ENCODE data around the gene KRT12.

Gene KRT12

GRCh38 chr17:40857535-40857934 is 9.5 kb downstream of the KRT12 start:
- TF ChIP-seq, protein P1, sequence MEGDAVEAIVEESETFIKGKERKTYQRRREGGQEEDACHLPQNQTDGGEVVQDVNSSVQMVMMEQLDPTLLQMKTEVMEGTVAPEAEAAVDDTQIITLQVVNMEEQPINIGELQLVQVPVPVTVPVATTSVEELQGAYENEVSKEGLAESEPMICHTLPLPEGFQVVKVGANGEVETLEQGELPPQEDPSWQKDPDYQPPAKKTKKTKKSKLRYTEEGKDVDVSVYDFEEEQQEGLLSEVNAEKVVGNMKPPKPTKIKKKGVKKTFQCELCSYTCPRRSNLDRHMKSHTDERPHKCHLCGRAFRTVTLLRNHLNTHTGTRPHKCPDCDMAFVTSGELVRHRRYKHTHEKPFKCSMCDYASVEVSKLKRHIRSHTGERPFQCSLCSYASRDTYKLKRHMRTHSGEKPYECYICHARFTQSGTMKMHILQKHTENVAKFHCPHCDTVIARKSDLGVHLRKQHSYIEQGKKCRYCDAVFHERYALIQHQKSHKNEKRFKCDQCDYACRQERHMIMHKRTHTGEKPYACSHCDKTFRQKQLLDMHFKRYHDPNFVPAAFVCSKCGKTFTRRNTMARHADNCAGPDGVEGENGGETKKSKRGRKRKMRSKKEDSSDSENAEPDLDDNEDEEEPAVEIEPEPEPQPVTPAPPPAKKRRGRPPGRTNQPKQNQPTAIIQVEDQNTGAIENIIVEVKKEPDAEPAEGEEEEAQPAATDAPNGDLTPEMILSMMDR (IDR thresholded peaks at IDR 0.05; ENCODE audit: low read depth, low read length): no peak
- no peak for TF ChIP-seq EZH2phosphoT487 (IDR thresholded peaks at IDR 0.05; ENCODE audit: low read depth)
- H3K79me2 ChIP-seq (ENCODE audit: low read length): no peaks in the 10 kb centered on the region
- H3K36me3 ChIP-seq (replicated peaks; ENCODE audit: low read depth, low read length): no peaks in the 10 kb centered on the region
- H3K9ac ChIP-seq (ENCODE audit: low read length): no peak overlapping the region
- no peak overlapping the region for H3K4me2 ChIP-seq (ENCODE audit: low read length)
- H3K4me1 ChIP-seq (ENCODE audit: low read length): no peaks in the 10 kb centered on the region
- no peak overlapping the region for H2AFZ ChIP-seq (ENCODE audit: low read depth, low read length)
- H3K27me3 ChIP-seq (ENCODE audit: low read depth, low read length): peaks cover 10% of the 10 kb centered on the region; the same call in 1 of the 2 replicates
- no peaks in the 10 kb centered on the region for H4K20me1 ChIP-seq (ENCODE audit: insufficient read depth, low read length)
- no peak overlapping the region for H3K4me3 ChIP-seq (ENCODE audit: low read length)
- H3K27ac ChIP-seq (ENCODE audit: low read length): no peak overlapping the region
- no peaks in the 10 kb centered on the region for H3K9me3 ChIP-seq (ENCODE audit: insufficient read depth, low read length)

DNA sequence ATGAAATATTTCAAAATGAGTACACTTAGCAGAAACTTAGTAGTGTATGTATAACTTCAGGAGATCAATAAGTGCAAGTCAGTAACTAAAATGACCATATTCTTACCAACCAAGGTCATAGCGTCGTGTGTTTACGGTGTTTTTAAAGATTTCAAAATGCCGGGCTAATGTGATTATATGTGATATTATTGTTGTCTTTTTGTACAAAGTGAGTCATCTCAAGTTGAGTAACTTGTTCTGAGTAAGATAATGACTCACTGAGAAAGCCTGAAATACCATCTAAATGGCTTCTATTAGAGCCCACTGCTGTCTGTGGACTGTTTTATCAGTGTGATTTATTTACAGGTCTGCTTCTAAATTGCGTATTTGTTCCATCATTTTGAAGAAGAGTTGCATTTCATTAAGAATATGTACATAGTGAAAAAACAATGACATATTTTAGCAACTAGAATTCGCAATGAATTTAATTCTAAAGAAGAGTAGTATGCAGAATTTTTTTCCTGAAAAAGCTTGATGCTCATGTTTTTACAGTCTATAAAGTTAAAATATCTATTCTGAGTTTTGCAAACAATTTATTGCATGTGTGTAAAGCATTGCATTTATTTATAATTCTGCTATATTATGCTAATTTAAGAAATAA is 12.7 kb downstream of the KRT12 start:
- Histone ChIP-seq H3K27ac (ENCODE audit: low read length) (no peak overlapping the region), H3K4me2 (ENCODE audit: low read length) (no peak overlapping the region), H3K9ac (ENCODE audit: low read length) (no peak overlapping the region), H3K27me3 (ENCODE audit: low read depth, low read length) (peaks cover 11% of the 10 kb centered on the region; the same call in 1 of the 2 replicates), H3K79me2 (ENCODE audit: low read length) (no peaks in the 10 kb centered on the region), H3K4me1 (ENCODE audit: low read length) (no peaks in the 10 kb centered on the region), H3K9me3 (ENCODE audit: insufficient read depth, low read length) (no peaks in the 10 kb centered on the region), H3K4me3 (ENCODE audit: low read length) (no peak overlapping the region), H2AFZ (ENCODE audit: low read depth, low read length) (no peak overlapping the region), H4K20me1 (ENCODE audit: insufficient read depth, low read length) (no peaks in the 10 kb centered on the region), H3K36me3 (replicated peaks; ENCODE audit: low read depth, low read length) (no peaks in the 10 kb centered on the region)
- TF ChIP-seq, protein P1 (IDR thresholded peaks at IDR 0.05; ENCODE audit: low read depth, low read length): no peak
- no peak for TF ChIP-seq EZH2phosphoT487 (IDR thresholded peaks at IDR 0.05; ENCODE audit: low read depth)

DNA sequence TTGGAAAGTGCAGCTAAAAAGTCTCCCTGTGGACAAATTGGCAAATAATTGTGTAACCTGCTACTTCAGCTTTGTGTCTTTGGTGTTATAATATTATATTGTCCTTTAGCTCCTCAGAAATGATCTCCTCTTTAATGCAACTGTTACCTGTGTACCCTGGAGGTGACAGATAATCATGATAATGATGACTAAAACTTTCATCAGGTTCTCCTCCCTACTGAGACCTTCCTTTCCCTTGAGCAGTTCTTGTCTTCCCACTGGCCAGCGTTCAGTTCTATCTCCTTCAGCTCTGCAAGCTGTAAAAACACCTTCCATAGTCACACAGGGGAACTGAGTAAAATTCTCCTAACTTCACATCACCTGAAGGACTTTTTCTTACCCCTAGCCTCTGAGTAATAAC is 14.7 kb downstream of the KRT12 start:
- no peak overlapping the region for H2AFZ ChIP-seq (ENCODE audit: low read depth, low read length)
- no peaks in the 10 kb centered on the region for H4K20me1 ChIP-seq (ENCODE audit: insufficient read depth, low read length)
- no peak overlapping the region for H3K27ac ChIP-seq (ENCODE audit: low read length)
- TF ChIP-seq EZH2phosphoT487 (IDR thresholded peaks at IDR 0.05; ENCODE audit: low read depth): no peak
- TF ChIP-seq, protein P1 (IDR thresholded peaks at IDR 0.05; ENCODE audit: low read depth, low read length): no peak
- no peaks in the 10 kb centered on the region for H3K79me2 ChIP-seq (ENCODE audit: low read length)
- no peaks in the 10 kb centered on the region for H3K36me3 ChIP-seq (replicated peaks; ENCODE audit: low read depth, low read length)
- H3K4me2 ChIP-seq (ENCODE audit: low read length): no peak overlapping the region
- no peak overlapping the region for H3K4me3 ChIP-seq (ENCODE audit: low read length)
- no peak overlapping the region for H3K9ac ChIP-seq (ENCODE audit: low read length)
- H3K9me3 ChIP-seq (ENCODE audit: insufficient read depth, low read length): no peaks in the 10 kb centered on the region
- no peaks in the 10 kb centered on the region for H3K4me1 ChIP-seq (ENCODE audit: low read length)
- H3K27me3 ChIP-seq (ENCODE audit: low read depth, low read length): peaks cover 17% of the 10 kb centered on the region; the same call in 1 of the 2 replicates

GRCh38 chr17:40850293-40850972 is 16.6 kb downstream of the KRT12 start:
- Histone ChIP-seq H3K36me3 (replicated peaks; ENCODE audit: low read depth, low read length) (no peaks in the 10 kb centered on the region), H3K9me3 (ENCODE audit: insufficient read depth, low read length) (no peaks in the 10 kb centered on the region), H3K27me3 (ENCODE audit: low read depth, low read length) (peaks cover 17% of the 10 kb centered on the region; the same call in 1 of the 2 replicates), H3K4me2 (ENCODE audit: low read length) (no peak overlapping the region), H4K20me1 (ENCODE audit: insufficient read depth, low read length) (no peaks in the 10 kb centered on the region), H3K9ac (ENCODE audit: low read length) (no peak overlapping the region), H3K4me3 (ENCODE audit: low read length) (no peak overlapping the region), H3K79me2 (ENCODE audit: low read length) (no peaks in the 10 kb centered on the region), H2AFZ (ENCODE audit: low read depth, low read length) (no peak overlapping the region), H3K27ac (ENCODE audit: low read length) (no peak overlapping the region), H3K4me1 (ENCODE audit: low read length) (no peaks in the 10 kb centered on the region)
- no peak for TF ChIP-seq EZH2phosphoT487 (IDR thresholded peaks at IDR 0.05; ENCODE audit: low read depth)
- TF ChIP-seq, protein P1 (IDR thresholded peaks at IDR 0.05; ENCODE audit: low read depth, low read length): no peak

All from OCI-LY3 (cell line).